Ascending aorta (tissue), 2 donors: Measurements from ENCODE around the gene REEP5. TPM values are rescaled to one million over a fixed set of nuclear protein-coding genes. Genes with fewer than 3 reads are reported as not detected.
"Not testable (repeated sequence)": the region's sequence is repeated elsewhere in the genome, so short reads cannot be mapped to it uniquely, and the experiment has no call there.

ENCODE experiments used
- DNase-seq, 2 donors: peaks; one replicate each; pipeline ENCODE4 v3.0.0-alpha.2; 2019; ENCODE audit warnings: low spot score in 2 of 2
- H3K27ac ChIP-seq, 2 donors: fragments of 200-600 bp; sonication (generic); one replicate each; pipeline ENCODE4 v1.5.1; 2016 to 2017; ENCODE audit warnings: mild to moderate bottlenecking in 1 of 2
- H3K27me3 ChIP-seq: fragments of 200-600 bp; sonication (generic); one replicate; pipeline ENCODE4 v1.5.1; 2017
- H3K36me3 ChIP-seq, 2 donors: fragments of 200-600 bp; sonication (generic); one replicate each; pipeline ENCODE4 v1.5.1; 2016
- H3K4me1 ChIP-seq, 2 donors: fragments of 200-600 bp; sonication (generic); one replicate each; pipeline ENCODE4 v1.5.1; 2016 to 2017; ENCODE audit warnings: mild to moderate bottlenecking in 1 of 2
- H3K4me3 ChIP-seq, 2 donors: fragments of 200-600 bp; sonication (generic); one replicate each; pipeline ENCODE4 v1.5.1; 2016 to 2017; ENCODE audit warnings: mild to moderate bottlenecking in 1 of 2
- H3K9me3 ChIP-seq, 2 donors: fragments of 200-600 bp; sonication (generic); one replicate each; pipeline ENCODE4 v1.5.1; 2016
- CTCF ChIP-seq, 3 experiments: fragments of 200-600 bp in 2 of 3; fragments of 450-650 bp in 1 of 3; sonication (generic) in 2 of 3; IDR thresholded peaks; one replicate each; pipeline ENCODE4 v1.5.1; 2016 to 2019; ENCODE audit warnings: antibody characterized with exemption in 3 of 3, mild to moderate bottlenecking in 1 of 3, moderate library complexity in 1 of 3
- intact Hi-C: fragments of 100-400 bp; cut with DNase I; formaldehyde crosslinking; loops from one replicate; pipeline ENCODE4 v1.15.1; 2023
- total RNA-seq: library from RNA; depleted of rRNA; stranded (reverse); fragments of >200 nt; gene quantifications from one replicate; pipeline ENCODE4 v1.1.0, GENCODE V29; 2016

The REEP5 gene
- 49.7 TPM for total RNA-seq

- H3K36me3 ChIP-seq, result peaks cover 3 to 8% of the 10 kb centered on the region in 2 donors
- intact Hi-C loops, result loop anchor here (1.0 to 5.0 kb wide), 4 partner anchors 43 to 215 kb away; partner anchors contain the start of genes DCP2 and SRP19
- TF ChIP-seq CTCF (IDR thresholded peaks at IDR 0.05), result peak; percentile 40 to 90 (median 59)
- DNase-seq, result peak; percentile 40 to 90
- H3K4me3 ChIP-seq, result peak within 1 kb of the TSS; percentile 93 to 94
- H3K9me3 ChIP-seq, result no peaks in the 10 kb centered on the region
- H3K27me3 ChIP-seq, result no peaks in the 10 kb centered on the region
- peak within 1 kb of the TSS; percentile 97 to 99 for H3K27ac ChIP-seq
- H3K4me1 ChIP-seq, result peaks cover 8 to 33% of the 10 kb centered on the region in 2 donors
Observed at GRCh38 chr5:112921833-112922817, at the start of gene REEP5. TSS of gene REEP5 (minus strand) at chr5:112922227. CDS start at chr5:112922190, 37 bp downstream.

- no peak for DNase-seq
- peaks cover 0 to 5% of the 10 kb centered on the region in 2 donors for H3K4me1 ChIP-seq
- no peaks in the 10 kb centered on the region for H3K27me3 ChIP-seq
- no peak overlapping the region for H3K4me3 ChIP-seq
- H3K36me3 ChIP-seq, result no peaks in the 10 kb centered on the region
- TF ChIP-seq CTCF (IDR thresholded peaks at IDR 0.05), result no peak
- no peaks in the 10 kb centered on the region for H3K9me3 ChIP-seq
- no peak overlapping the region for H3K27ac ChIP-seq
- intact Hi-C loops, result loop anchor here (10.0 kb wide), 1 partner anchor 324 kb away; no protein-coding TSS in a partner anchor
Observed at GRCh38 chr5:112971276-112971675, 49.2 kb upstream of the REEP5 start.

- no peak for TF ChIP-seq CTCF (IDR thresholded peaks at IDR 0.05)
- no peaks in the 10 kb centered on the region for H3K36me3 ChIP-seq
- intact Hi-C loops, result no loop called here
Observed at GRCh38 chr5:112968411-112969106, 46.5 kb upstream of the REEP5 start.

GRCh38 chr5:112967520-112968083 is 45.6 kb upstream of the REEP5 start:
- no peaks in the 10 kb centered on the region for H3K36me3 ChIP-seq
- TF ChIP-seq CTCF (IDR thresholded peaks at IDR 0.05), result no peak
- intact Hi-C loops, result no loop called here

More at GRCh38 chr5:112968411-112969106, 46.5 kb upstream of the REEP5 start:
- Histone ChIP-seq H3K4me1 (peaks cover 0 to 3% of the 10 kb centered on the region in 2 donors), H3K4me3 (no peak overlapping the region), H3K27ac (no peak overlapping the region), H3K27me3 (no peaks in the 10 kb centered on the region), H3K9me3 (no peaks in the 10 kb centered on the region)
- DNase-seq, result no peak

GRCh38 chr5:112965733-112966306 is 43.8 kb upstream of the REEP5 start:
- Histone ChIP-seq H3K27ac (no peak overlapping the region), H3K27me3 (no peaks in the 10 kb centered on the region), H3K9me3 (no peaks in the 10 kb centered on the region), H3K4me3 (no peak overlapping the region), H3K36me3 (no peaks in the 10 kb centered on the region), H3K4me1 (peaks cover 0 to 6% of the 10 kb centered on the region in 2 donors)
- no peak for TF ChIP-seq CTCF (IDR thresholded peaks at IDR 0.05)
- intact Hi-C loops, result loop anchor here (2.0 kb wide), 1 partner anchor 43 kb away; the partner anchor contains the start of gene REEP5
- DNase-seq, result no peak

More at GRCh38 chr5:112967520-112968083, 45.6 kb upstream of the REEP5 start:
- Histone ChIP-seq H3K4me1 (peaks cover 0 to 6% of the 10 kb centered on the region in 2 donors), H3K4me3 (no peak overlapping the region), H3K27me3 (no peaks in the 10 kb centered on the region), H3K27ac (no peak overlapping the region), H3K9me3 (no peaks in the 10 kb centered on the region)
- no peak for DNase-seq

- intact Hi-C loops, result loop anchor here (5.0 kb wide), 1 partner anchor 101 kb away; the partner anchor contains the start of gene SRP19
- not testable (repeated sequence) for H3K27me3 ChIP-seq, H3K4me3 ChIP-seq, H3K9me3 ChIP-seq, DNase-seq, H3K36me3 ChIP-seq
- Histone ChIP-seq H3K4me1 (peaks cover 0 to 21% of the 10 kb centered on the region in 2 donors), H3K27ac (peak overlapping the region; percentile 64 to 84)
Observed at GRCh38 chr5:112963374-112963733, 41.3 kb upstream of the REEP5 start.
